WTC11 (cell line): ENCODE measurements around the gene UCK1. TPM values are rescaled to one million over a fixed set of nuclear protein-coding genes. Genes with fewer than 3 reads are reported as not detected.

Experiments used
- ATAC-seq: fragments of 200-7000 bp; cut with Tn5 transposase; 2 replicates; pipeline ENCODE4 v1.10.0; 2021; ENCODE audit warnings: mild to moderate bottlenecking, moderate library complexity
- CTCF ChIA-PET: fragments of 300-600 bp; sonication (Branson Sonifier 250); formaldehyde crosslinking; loops from one replicate; lab custom pipeline; 2021; ENCODE audit warnings: antibody characterized with exemption; lab: Charles Lee
- POLR2A ChIA-PET: fragments of 350-600 bp; sonication (Branson Sonifier 250); formaldehyde crosslinking; loops from one replicate; lab custom pipeline; 2021; ENCODE audit warnings: antibody characterized with exemption; lab: Charles Lee
- DNase-seq: peaks from one replicate; pipeline ENCODE4 v3.0.0; 2021; ENCODE audit warnings: low spot score
- H3K27ac Mint-ChIP-seq: 2 replicates; pipeline ENCODE4 v1.8.0; 2021; ENCODE audit warnings: mixed read lengths
- H3K27me3 Mint-ChIP-seq: 2 replicates; pipeline ENCODE4 v1.8.0; 2021; ENCODE audit warnings: low read depth, mild to moderate bottlenecking, moderate library complexity, mixed read lengths
- H3K36me3 Mint-ChIP-seq: 2 replicates; pipeline ENCODE4 v1.8.0; 2021; ENCODE audit warnings: mixed read lengths
- H3K4me1 Mint-ChIP-seq: 2 replicates; pipeline ENCODE4 v1.8.0; 2022; ENCODE audit warnings: mixed read lengths
- H3K4me3 Mint-ChIP-seq: 2 replicates; pipeline ENCODE4 v1.8.0; 2021; ENCODE audit warnings: mild to moderate bottlenecking, moderate library complexity, mixed read lengths
- H3K9me3 Mint-ChIP-seq: 2 replicates; pipeline ENCODE4 v1.8.0; 2021; ENCODE audit warnings: mixed read lengths
- AR ChIP-seq: fragments of 250-450 bp; sonication (Bioruptor Pico); IDR thresholded peaks from 2 replicates; pipeline ENCODE4 v1.9.0; 2021; ENCODE audit warnings: mild to moderate bottlenecking
- ATF1 ChIP-seq: sonication (generic); formaldehyde crosslinking; IDR thresholded peaks from 2 replicates; pipeline ENCODE4 v1.8.1; 2023; ENCODE audit warnings: mild to moderate bottlenecking, moderate library complexity, missing genetic modification reagents
- ATF6 ChIP-seq: sonication (generic); formaldehyde crosslinking; IDR thresholded peaks from 2 replicates; pipeline ENCODE4 v1.8.1; 2023; ENCODE audit warnings: mild to moderate bottlenecking, missing genetic modification reagents
- CBFB ChIP-seq: sonication (generic); formaldehyde crosslinking; IDR thresholded peaks from 2 replicates; pipeline ENCODE4 v1.8.1; 2022; ENCODE audit warnings: mild to moderate bottlenecking, low read depth, missing genetic modification reagents
- CTCF ChIP-seq: fragments of 200-600 bp; IDR thresholded peaks from 2 replicates; pipeline ENCODE4 v1.8.0; 2022; ENCODE audit warnings: antibody characterized with exemption
- ELF4 ChIP-seq: sonication (generic); formaldehyde crosslinking; IDR thresholded peaks from 2 replicates; pipeline ENCODE4 v1.8.1; 2022; ENCODE audit warnings: low read depth, mild to moderate bottlenecking, moderate library complexity, missing genetic modification reagents
- EMX1 ChIP-seq: fragments of 250-450 bp; sonication (Bioruptor Pico); IDR thresholded peaks from 2 replicates; pipeline ENCODE4 v1.8.0; 2021; ENCODE audit warnings: mild to moderate bottlenecking
- ERG ChIP-seq: fragments of 250-450 bp; sonication (Bioruptor Pico); IDR thresholded peaks from 2 replicates; pipeline ENCODE4 v1.8.0; 2021; ENCODE audit warnings: mild to moderate bottlenecking
- HMGA2 ChIP-seq: fragments of 250-450 bp; sonication (Bioruptor Pico); IDR thresholded peaks from 2 replicates; pipeline ENCODE4 v1.4.0; 2021; ENCODE audit warnings: mild to moderate bottlenecking, moderate library complexity
- SOX15 ChIP-seq: fragments of 250-450 bp; sonication (Bioruptor Pico); IDR thresholded peaks from 2 replicates; pipeline ENCODE4 v1.9.0; 2021; ENCODE audit warnings: mild to moderate bottlenecking
- ZBTB21 ChIP-seq: sonication (generic); formaldehyde crosslinking; IDR thresholded peaks from 2 replicates; pipeline ENCODE4 v1.8.1; 2023; ENCODE audit warnings: mild to moderate bottlenecking, missing genetic modification reagents, borderline replicate concordance
- ZNF281 ChIP-seq: sonication (generic); formaldehyde crosslinking; IDR thresholded peaks from 2 replicates; pipeline ENCODE4 v1.8.0; 2023; ENCODE audit warnings: mild to moderate bottlenecking, missing genetic modification reagents
- ZNF532 ChIP-seq: fragments of 250-450 bp; sonication (Bioruptor Pico); IDR thresholded peaks from 2 replicates; pipeline ENCODE4 v1.9.0; 2021; ENCODE audit warnings: mild to moderate bottlenecking, borderline replicate concordance
- total RNA-seq: library from RNA; stranded (reverse); gene quantifications from 3 replicates; pipeline ENCODE4 v1.2.3, GENCODE V29; 2021

Gene UCK1
- total RNA-seq, 1 experiment from 2014 or later = 29.6 TPM

- TF ChIP-seq ZNF532 (CRISPR knock-in tag) (no peak), ATF6 (CRISPR knock-in tag) (no peak)
Measured at GRCh38 chr9:131520503-131520902, 10.6 kb downstream of the UCK1 start (continued).

GRCh38 chr9:131518553-131518952, 12.5 kb downstream of the UCK1 start:
- CTCF ChIA-PET = no interaction called here
- ATAC-seq (no peak), DNase-seq (no peak)
- H3K4me3 Mint-ChIP-seq = no peak overlapping the region
- peaks cover 41% of the 10 kb centered on the region for H3K36me3 Mint-ChIP-seq
- H3K27me3 Mint-ChIP-seq = no peaks in the 10 kb centered on the region
- no peak overlapping the region for H3K27ac Mint-ChIP-seq
- POLR2A ChIA-PET = no interaction called here
- H3K9me3 Mint-ChIP-seq = no peaks in the 10 kb centered on the region
- no peaks in the 10 kb centered on the region for H3K4me1 Mint-ChIP-seq
- no peak for TF ChIP-seq ATF6 (CRISPR knock-in tag)
- no peak for TF ChIP-seq ERG
- no peak for TF ChIP-seq ZNF281 (CRISPR knock-in tag)
- TF ChIP-seq ATF1 (CRISPR knock-in tag) = no peak
- no peak for TF ChIP-seq SOX15 (CRISPR knock-in tag)
- TF ChIP-seq EMX1 (CRISPR knock-in tag) = no peak
- no peak for TF ChIP-seq CBFB (CRISPR knock-in tag)

- Mint-ChIP-seq H3K9me3 (no peaks in the 10 kb centered on the region), H3K4me3 (no peak overlapping the region), H3K36me3 (peaks cover 47% of the 10 kb centered on the region), H3K27ac (no peak overlapping the region), H3K4me1 (no peaks in the 10 kb centered on the region), H3K27me3 (no peaks in the 10 kb centered on the region)
- POLR2A ChIA-PET = no interaction called here
- DNase-seq (no peak), ATAC-seq (no peak)
- CTCF ChIA-PET = no interaction called here
- TF ChIP-seq EMX1 (CRISPR knock-in tag) (no peak), AR (no peak), SOX15 (CRISPR knock-in tag) (no peak), ERG (no peak), ZBTB21 (CRISPR knock-in tag) (no peak), HMGA2 (CRISPR knock-in tag) (no peak), ELF4 (CRISPR knock-in tag) (no peak), CTCF (no peak)
Measured at GRCh38 chr9:131517761-131518190, 13.3 kb downstream of the UCK1 start.
